Right ventricle myocardium superior (tissue), 1 donor: ENCODE measurements around the gene APOA1. TPM values are rescaled to one million over a fixed set of nuclear protein-coding genes. Genes with fewer than 3 reads are reported as not detected.

Experiments used
- total RNA-seq: library from RNA; stranded (reverse); fragmentation: NEBNext Ultra II Directional; extraction: Animal tissue kit (Norgen Biotek cat#: 25700); gene quantifications from one replicate; pipeline ENCODE4 v1.2.1, GENCODE V29; 2021
- donor health status: DM: no; HTN: yes; CAD: no; lungs with severe emphysema.

The APOA1 gene
- total RNA-seq, 1 donor from 2014 or later, result 8.4 TPM

Other genes with a start within 250 kb of the APOA1 start
- 7.0 TPM for gene BUD13, start 64.6 kb downstream of the APOA1 start, total RNA-seq
- gene ZPR1, start 49.6 kb downstream of the APOA1 start, total RNA-seq, result 15.9 TPM
- not detected for gene APOA5, start 45.7 kb downstream of the APOA1 start, total RNA-seq
- not detected for gene APOA4, start 14.3 kb downstream of the APOA1 start, total RNA-seq
- gene APOC3, start 7.7 kb downstream of the APOA1 start, total RNA-seq, result 0.46 TPM